Parathyroid adenoma (tissue), 2 donors: ENCODE results near the gene SEC61B.

Source experiments
- H2AFZ ChIP-seq: fragments of 300-600 bp; sonication (generic); one replicate; pipeline ENCODE4 v1.7.0; 2017; ENCODE audit warnings: antibody characterized with exemption, mild to moderate bottlenecking
- H3K27ac ChIP-seq: fragments of 300-600 bp; sonication (generic); one replicate; pipeline ENCODE4 v1.7.0; 2017
- H3K27me3 ChIP-seq: fragments of 300-600 bp; sonication (generic); one replicate; pipeline ENCODE4 v1.7.0; 2017; ENCODE audit warnings: low read length; ENCODE audit not compliant: control insufficient read depth, insufficient read depth
- H3K36me3 ChIP-seq: fragments of 300-600 bp; sonication (generic); one replicate; pipeline ENCODE4 v1.7.0; 2017; ENCODE audit warnings: low read length; ENCODE audit not compliant: control insufficient read depth, insufficient read depth
- H3K4me1 ChIP-seq: fragments of 300-600 bp; sonication (generic); one replicate; pipeline ENCODE4 v1.7.0; 2017; ENCODE audit warnings: control low read depth
- H3K4me2 ChIP-seq: fragments of 300-600 bp; sonication (generic); one replicate; pipeline ENCODE4 v1.7.0; 2017; ENCODE audit warnings: low read length
- H3K4me3 ChIP-seq: fragments of 300-600 bp; sonication (generic); one replicate; pipeline ENCODE4 v1.7.0; 2017; ENCODE audit warnings: low read depth, low read length
- H3K79me2 ChIP-seq: fragments of 300-600 bp; sonication (generic); one replicate; pipeline ENCODE4 v1.7.0; 2017; ENCODE audit warnings: control low read depth
- H3K9ac ChIP-seq: fragments of 300-600 bp; sonication (generic); one replicate; pipeline ENCODE4 v1.7.0; 2017; ENCODE audit warnings: mild to moderate bottlenecking
- H3K9me3 ChIP-seq: fragments of 300-600 bp; sonication (generic); one replicate; pipeline ENCODE4 v1.7.0; 2017; ENCODE audit warnings: low read length; ENCODE audit not compliant: control insufficient read depth
- CTCF ChIP-seq: fragments of 300-600 bp; sonication (generic); IDR thresholded peaks from one replicate; pipeline ENCODE4 v1.7.0; 2017; ENCODE audit warnings: antibody characterized with exemption, mild to moderate bottlenecking
- donor health status: primary hyperparathyroidism.

SEC61B gene

GRCh38 chr9:99274016-99274415 lies 51.9 kb downstream of the SEC61B start:
- Histone ChIP-seq H3K79me2 (no peaks in the 10 kb centered on the region), H3K9me3 (no peaks in the 10 kb centered on the region)

GRCh38 chr9:99274495-99274894 lies 52.4 kb downstream of the SEC61B start:
- Histone ChIP-seq H3K4me1 (no peaks in the 10 kb centered on the region), H3K27ac (no peak overlapping the region), H3K36me3 (no peaks in the 10 kb centered on the region), H3K79me2 (no peaks in the 10 kb centered on the region), H3K27me3 (no peaks in the 10 kb centered on the region), H2AFZ (no peak overlapping the region), H3K4me3 (no peak overlapping the region), H3K9ac (no peak overlapping the region), H3K9me3 (no peaks in the 10 kb centered on the region), H3K4me2 (no peak overlapping the region)
- no peak for TF ChIP-seq CTCF

More at GRCh38 chr9:99274016-99274415, 51.9 kb downstream of the SEC61B start:
- no peak for TF ChIP-seq CTCF
- H3K9ac ChIP-seq, result no peak overlapping the region
- no peaks in the 10 kb centered on the region for H3K4me1 ChIP-seq
- no peak overlapping the region for H2AFZ ChIP-seq
- H3K27ac ChIP-seq, result no peak overlapping the region
- no peak overlapping the region for H3K4me3 ChIP-seq
- no peaks in the 10 kb centered on the region for H3K36me3 ChIP-seq
- H3K27me3 ChIP-seq, result no peaks in the 10 kb centered on the region
- H3K4me2 ChIP-seq, result no peak overlapping the region
